PC-3 (cell line): Measurements from ENCODE around the gene MEX3A. TPM values are rescaled to one million over a fixed set of nuclear protein-coding genes. Genes with fewer than 3 reads are reported as not detected.

ENCODE experiments used
- ATAC-seq: fragments of 200-7000 bp; cut with Tn5 transposase; 2 replicates; pipeline ENCODE4 v1.9.1; 2020; ENCODE audit warnings: mild to moderate bottlenecking, moderate library complexity
- BruUV-seq: library from RNA; stranded (reverse); fragments of 400-500 nt; replicated peaks from 2 replicates; lab custom pipeline; 2021; lab: Mats Ljungman, UMichigan
- CTCF ChIA-PET: fragments of 300-600 bp; sonication (Branson Sonifier 250); formaldehyde crosslinking; loops from one replicate; lab custom pipeline; 2022; ENCODE audit warnings: antibody characterized with exemption; lab: Charles Lee
- POLR2A ChIA-PET: fragments of 300-600 bp; sonication (Branson Sonifier 250); formaldehyde crosslinking; loops from one replicate; lab custom pipeline; 2022; ENCODE audit warnings: antibody characterized with exemption; ENCODE audit not compliant: unreplicated experiment; lab: Charles Lee
- DNase-seq: peaks from one replicate; pipeline ENCODE4 v3.0.0-alpha.2; 2015
- H2AFZ ChIP-seq: fragments of 300-600 bp; sonication (generic); 2 replicates; pipeline ENCODE4 v1.6.0; 2016; ENCODE audit warnings: antibody characterized with exemption, low read length
- H3F3A ChIP-seq: fragments of 300-600 bp; sonication (generic); one replicate; pipeline ENCODE4 v1.6.0; 2017; ENCODE audit warnings: antibody characterized with exemption, low read length, control low read depth, mild to moderate bottlenecking; ENCODE audit not compliant: unreplicated experiment
- H3K27ac ChIP-seq: fragments of 300-600 bp; sonication (generic); 2 replicates; pipeline ENCODE4 v1.5.1; 2016; ENCODE audit warnings: mild to moderate bottlenecking, low read length
- H3K27me3 ChIP-seq: fragments of 300-600 bp; sonication (generic); 2 replicates; pipeline ENCODE4 v1.6.1; 2016; ENCODE audit warnings: low read length, mixed read lengths
- H3K36me3 ChIP-seq: fragments of 300-600 bp; sonication (generic); 2 replicates; pipeline ENCODE4 v1.6.1; 2016; ENCODE audit warnings: low read depth, mixed run types, low read length, mixed read lengths
- H3K4me1 ChIP-seq: fragments of 300-600 bp; sonication (generic); 2 replicates; pipeline ENCODE4 v1.5.1; 2016; ENCODE audit warnings: low read length; ENCODE audit not compliant: insufficient read depth
- H3K4me2 ChIP-seq: fragments of 300-600 bp; sonication (generic); 2 replicates; pipeline ENCODE4 v1.6.0; 2016; ENCODE audit warnings: low read length
- H3K4me3 ChIP-seq: fragments of 300-600 bp; sonication (generic); 2 replicates; pipeline ENCODE4 v1.5.1; 2016; ENCODE audit warnings: mild to moderate bottlenecking, low read length, mixed read lengths
- H3K79me2 ChIP-seq: fragments of 300-600 bp; sonication (generic); 2 replicates; pipeline ENCODE4 v1.6.1; 2017; ENCODE audit warnings: low read length, mixed read lengths
- H3K9ac ChIP-seq: fragments of 300-600 bp; sonication (generic); 2 replicates; pipeline ENCODE4 v1.6.0; 2016; ENCODE audit warnings: mild to moderate bottlenecking, low read length
- H3K9me2 ChIP-seq: fragments of 300-600 bp; sonication (generic); replicated peaks from 2 replicates; pipeline ENCODE4 v1.6.1; 2016; ENCODE audit warnings: mixed run types, low read length, mixed read lengths
- H3K9me3 ChIP-seq: fragments of 300-600 bp; sonication (generic); 2 replicates; pipeline ENCODE4 v1.6.1; 2016; ENCODE audit warnings: low read length, mixed read lengths
- H4K20me1 ChIP-seq: fragments of 300-600 bp; sonication (generic); 2 replicates; pipeline ENCODE4 v1.6.1; 2016; ENCODE audit warnings: low read length, mixed read lengths
- EZH2 ChIP-seq: fragments of 300-600 bp; sonication (generic); IDR thresholded peaks from one replicate; pipeline ENCODE4 v1.6.1; 2017; ENCODE audit warnings: antibody characterized with exemption, mild to moderate bottlenecking, low read length; ENCODE audit not compliant: unreplicated experiment
- EZH2phosphoT487 ChIP-seq: fragments of 300-600 bp; sonication (generic); IDR thresholded peaks from 2 replicates; pipeline ENCODE4 v1.6.1; 2018; ENCODE audit warnings: mild to moderate bottlenecking, antibody characterized with exemption, low read length, borderline replicate concordance
- intact Hi-C: fragments of 100-400 bp; cut with micrococcal nuclease; formaldehyde crosslinking; loops from 2 replicates; pipeline ENCODE4 v1.9.0; 2023
- total RNA-seq: library from RNA; depleted of rRNA; stranded (reverse); fragments of >200 nt; gene quantifications from 2 replicates; pipeline ENCODE4 v1.2.3, GENCODE V29; 2014
- TF ChIP-seq, protein P1 (sequence below): fragments of 300-600 bp; sonication (generic); conservative IDR thresholded peaks from 2 replicates; pipeline ENCODE4 v1.5.1; 2017; ENCODE audit warnings: antibody characterized with exemption, low read depth, mild to moderate bottlenecking, low read length

MEX3A gene
- total RNA-seq, 1 experiment from 2014 or later = 12.9 TPM

GRCh38 chr1:156103521-156103947 lies 21.3 kb upstream of the MEX3A start:
- POLR2A ChIA-PET = interaction anchor here (0.6 kb wide), 3 partner anchors 12 to 27 kb away, joined by 3 read pairs; no protein-coding TSS in a partner anchor
- peak overlapping the region; percentile 50 for H3K9ac ChIP-seq
- no peaks in the 10 kb centered on the region for H3K9me3 ChIP-seq
- peak; percentile 4; the same call in 1 of the 2 replicates for ATAC-seq
- DNase-seq = peak; percentile 45
- H4K20me1 ChIP-seq = no peaks in the 10 kb centered on the region
- CTCF ChIA-PET = no interaction called here
- H3K4me2 ChIP-seq = peak overlapping the region; percentile 25; the same call in 1 of the 2 replicates
- no peaks in the 10 kb centered on the region for H3K9me2 ChIP-seq
- H3K27me3 ChIP-seq = no peaks in the 10 kb centered on the region
- intact Hi-C loops = no loop called here
- no peaks in the 10 kb centered on the region for H3K79me2 ChIP-seq
- no TSS peak for BruUV-seq
- H3K4me3 ChIP-seq = no peak overlapping the region
- no peaks in the 10 kb centered on the region for H3F3A ChIP-seq
- H2AFZ ChIP-seq = no peak overlapping the region
- peaks cover 71% of the 10 kb centered on the region for H3K4me1 ChIP-seq
- TF ChIP-seq, protein P1, sequence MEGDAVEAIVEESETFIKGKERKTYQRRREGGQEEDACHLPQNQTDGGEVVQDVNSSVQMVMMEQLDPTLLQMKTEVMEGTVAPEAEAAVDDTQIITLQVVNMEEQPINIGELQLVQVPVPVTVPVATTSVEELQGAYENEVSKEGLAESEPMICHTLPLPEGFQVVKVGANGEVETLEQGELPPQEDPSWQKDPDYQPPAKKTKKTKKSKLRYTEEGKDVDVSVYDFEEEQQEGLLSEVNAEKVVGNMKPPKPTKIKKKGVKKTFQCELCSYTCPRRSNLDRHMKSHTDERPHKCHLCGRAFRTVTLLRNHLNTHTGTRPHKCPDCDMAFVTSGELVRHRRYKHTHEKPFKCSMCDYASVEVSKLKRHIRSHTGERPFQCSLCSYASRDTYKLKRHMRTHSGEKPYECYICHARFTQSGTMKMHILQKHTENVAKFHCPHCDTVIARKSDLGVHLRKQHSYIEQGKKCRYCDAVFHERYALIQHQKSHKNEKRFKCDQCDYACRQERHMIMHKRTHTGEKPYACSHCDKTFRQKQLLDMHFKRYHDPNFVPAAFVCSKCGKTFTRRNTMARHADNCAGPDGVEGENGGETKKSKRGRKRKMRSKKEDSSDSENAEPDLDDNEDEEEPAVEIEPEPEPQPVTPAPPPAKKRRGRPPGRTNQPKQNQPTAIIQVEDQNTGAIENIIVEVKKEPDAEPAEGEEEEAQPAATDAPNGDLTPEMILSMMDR = no peak
- TF ChIP-seq EZH2phosphoT487 (no peak), EZH2 (no peak)
- H3K27ac ChIP-seq = peak overlapping the region; percentile 78
- H3K36me3 ChIP-seq = no peaks in the 10 kb centered on the region

DNA sequence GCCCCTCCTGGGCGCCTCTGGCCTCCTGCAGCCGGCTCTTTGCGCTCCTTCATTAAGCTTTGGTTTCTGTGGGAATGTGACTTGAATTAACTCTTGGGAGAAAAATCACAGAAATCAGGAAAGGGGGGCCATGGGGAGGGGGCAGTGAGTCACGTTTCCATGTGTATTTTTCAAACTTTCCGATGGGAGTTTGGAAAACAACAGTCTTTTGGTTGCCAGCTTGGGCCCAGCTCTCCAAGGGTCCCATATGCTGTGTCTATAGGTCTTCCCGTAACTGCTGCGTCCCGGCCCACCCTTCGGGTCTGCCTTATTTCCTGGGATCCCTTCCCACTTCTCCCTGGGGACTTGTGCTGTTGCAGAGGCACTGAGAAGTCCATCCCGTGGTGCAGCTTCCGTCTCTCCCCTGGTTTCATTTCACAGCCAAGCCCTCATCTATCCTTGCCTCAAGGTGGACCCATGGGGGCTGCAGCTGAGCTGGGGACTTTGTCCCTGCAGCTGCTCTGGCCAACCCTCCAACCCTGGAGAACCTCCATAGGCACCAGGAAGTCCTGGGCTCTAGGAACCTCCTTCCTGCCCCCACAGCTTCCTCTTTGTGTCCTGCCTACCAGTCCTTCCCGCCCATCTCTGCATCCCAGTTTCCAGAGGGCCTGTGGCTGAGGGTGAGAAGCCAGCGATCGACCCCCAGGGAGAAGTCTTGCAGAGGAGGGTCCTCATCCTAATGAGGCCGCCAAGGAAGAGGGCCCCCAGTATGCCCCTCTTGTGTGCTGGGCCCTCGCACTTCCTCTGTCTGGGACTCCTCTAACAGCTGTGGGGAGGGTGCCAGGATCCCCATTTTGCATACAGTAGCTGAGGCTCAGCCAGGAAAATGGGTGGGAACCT lies 20.6 kb upstream of the MEX3A start:
- Histone ChIP-seq H3K4me3 (no peak overlapping the region), H3K79me2 (no peaks in the 10 kb centered on the region), H3K27me3 (no peaks in the 10 kb centered on the region), H3K9me2 (no peaks in the 10 kb centered on the region), H4K20me1 (no peaks in the 10 kb centered on the region), H3K9me3 (no peaks in the 10 kb centered on the region), H3K36me3 (no peaks in the 10 kb centered on the region), H2AFZ (no peak overlapping the region), H3K27ac (peak overlapping the region; percentile 78; the same call in 1 of the 2 replicates), H3K4me2 (no peak overlapping the region), H3K9ac (no peak overlapping the region), H3K4me1 (peaks cover 65% of the 10 kb centered on the region), H3F3A (no peaks in the 10 kb centered on the region)
- BruUV-seq = no TSS peak
- intact Hi-C loops = no loop called here
- DNase-seq (no peak), ATAC-seq (no peak)
- POLR2A ChIA-PET = no interaction called here
- TF ChIP-seq EZH2phosphoT487 (no peak), EZH2 (no peak)
- TF ChIP-seq, protein P1 = no peak
- CTCF ChIA-PET = interaction anchor here (0.5 to 0.7 kb wide), 3 partner anchors 20 to 115 kb away, joined by 3 to 4 read pairs (median 3); no protein-coding TSS in a partner anchor
